GM12873 (cell line): ENCODE measurements around the gene IRF2.

Experiments
- CTCF ChIP-seq: IDR thresholded peaks from 2 replicates; pipeline ENCODE4 v1.5.1; 2012; ENCODE audit warnings: low read depth, mild to moderate bottlenecking, moderate library complexity, low read length, control low read depth; ENCODE audit not compliant: insufficient read depth; ENCODE audit errors: missing control alignments

IRF2 gene

GRCh38 chr4:184437565-184438265 lies 36.6 kb downstream of the IRF2 start:
- no peak for TF ChIP-seq CTCF

GRCh38 chr4:184434501-184435066 lies 39.8 kb downstream of the IRF2 start:
- no peak for TF ChIP-seq CTCF

GRCh38 chr4:184434021-184434420 lies 40.3 kb downstream of the IRF2 start:
- no peak for TF ChIP-seq CTCF

GRCh38 chr4:184433258-184433892 lies 41.0 kb downstream of the IRF2 start:
- TF ChIP-seq CTCF: no peak

GRCh38 chr4:184432127-184432922 lies 42.0 kb downstream of the IRF2 start:
- TF ChIP-seq CTCF: no peak

- no peak for TF ChIP-seq CTCF
Observed at GRCh38 chr4:184430163-184430562, 44.2 kb downstream of the IRF2 start.

GRCh38 chr4:184428787-184429186 lies 45.6 kb downstream of the IRF2 start:
- no peak for TF ChIP-seq CTCF
